NK-92 treated with Interleukin-12 subunit alpha and Interleukin-12 subunit beta, amount 100 ng/mL, for 24 hours (cell line): Measurements from ENCODE around the gene PALLD.
"Not testable (repeated sequence)": the region's sequence is repeated elsewhere in the genome, so short reads cannot be mapped to it uniquely, and the experiment has no call there.

Source experiments
- DNase-seq: peaks from one replicate; lab custom pipeline; 2025; lab: John Stamatoyannopoulos, UW

PALLD gene

DNA sequence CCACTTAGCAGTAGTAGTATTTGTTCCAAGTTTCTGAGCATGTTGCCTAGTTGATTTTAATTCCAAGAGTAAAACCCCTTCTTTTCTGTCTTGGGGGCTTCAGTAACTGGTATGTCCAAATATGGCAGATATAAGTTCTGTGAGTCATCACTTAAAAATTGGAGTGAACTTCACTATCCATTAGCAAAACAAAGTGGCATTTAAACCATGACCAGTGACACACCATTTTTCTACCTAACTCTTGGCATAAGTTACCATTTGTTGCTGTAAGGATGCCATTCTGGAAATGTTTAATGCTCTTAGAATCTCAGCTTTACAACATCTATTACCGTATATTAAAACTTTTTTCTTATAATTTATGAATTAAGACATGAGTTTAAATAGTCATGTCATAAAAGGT, 411.2 kb downstream of the PALLD start:
- no peak for DNase-seq

DNA sequence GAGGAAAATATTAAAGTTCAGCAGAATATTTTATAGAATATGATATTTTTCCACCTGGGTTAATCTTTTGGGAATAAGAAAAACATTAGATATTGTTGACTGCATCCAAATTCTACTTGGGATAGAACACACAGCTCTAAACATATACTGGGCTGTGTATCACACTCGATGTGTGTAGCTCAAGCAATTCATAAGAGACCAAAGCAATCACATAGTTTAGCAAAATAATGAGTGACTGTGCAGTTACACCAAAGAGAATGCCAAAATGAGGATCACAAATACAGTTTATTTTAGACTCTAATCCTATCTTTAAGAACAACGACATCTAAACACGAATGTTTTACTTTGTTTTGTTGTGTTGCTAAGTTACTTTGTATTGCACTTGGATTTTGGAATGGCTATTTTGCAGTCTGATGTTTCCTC, 412.0 kb downstream of the PALLD start:
- no peak for DNase-seq

DNA sequence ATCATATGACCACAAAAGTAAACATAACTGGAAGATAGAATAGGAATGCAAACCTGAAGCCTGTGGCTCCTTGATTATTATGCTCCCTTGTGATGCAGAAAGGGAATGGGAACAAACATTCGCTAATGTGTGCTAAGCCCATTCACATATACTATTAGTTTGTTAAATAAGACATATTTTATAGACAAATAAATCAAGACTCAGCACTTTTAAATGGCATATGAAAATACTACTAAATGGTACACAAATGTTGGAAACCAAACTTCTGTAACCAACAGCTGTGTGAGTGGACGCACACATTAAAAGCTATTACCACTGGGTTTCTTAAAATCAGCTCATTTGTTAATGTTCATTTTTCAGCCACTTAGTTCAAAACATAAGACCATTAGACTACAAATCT, 417.2 kb downstream of the PALLD start:
- no peak for DNase-seq

DNA sequence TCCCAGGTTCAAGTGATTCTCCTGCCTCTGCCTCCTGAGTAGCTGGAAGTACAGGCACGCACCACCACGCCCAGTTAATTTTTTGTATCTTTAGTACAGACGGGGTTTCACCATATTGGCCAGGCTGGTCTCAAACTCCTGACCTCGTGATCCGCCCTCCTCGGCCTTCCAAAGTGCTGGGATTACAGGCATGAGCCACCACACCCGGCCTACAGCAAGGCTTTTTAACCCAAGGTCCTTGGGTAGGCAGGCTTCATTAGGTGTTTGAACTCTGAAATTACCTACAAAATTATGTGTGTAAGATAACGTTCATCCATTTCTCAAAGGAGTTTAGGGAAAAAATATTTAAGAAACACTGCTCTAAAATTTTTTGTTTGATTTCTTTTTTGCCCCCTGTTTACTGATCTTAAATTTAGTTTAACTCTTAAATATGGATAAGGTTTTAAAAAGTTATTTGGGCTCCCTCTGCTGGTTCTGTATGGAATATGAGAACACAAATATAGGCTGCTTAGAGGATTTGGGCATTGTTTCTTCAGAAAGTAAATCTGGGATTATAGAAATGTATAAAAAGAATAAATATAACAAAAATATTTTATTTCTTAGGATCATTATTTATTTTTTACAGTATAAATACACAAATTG, 420.4 kb downstream of the PALLD start:
- no peak for DNase-seq

DNA sequence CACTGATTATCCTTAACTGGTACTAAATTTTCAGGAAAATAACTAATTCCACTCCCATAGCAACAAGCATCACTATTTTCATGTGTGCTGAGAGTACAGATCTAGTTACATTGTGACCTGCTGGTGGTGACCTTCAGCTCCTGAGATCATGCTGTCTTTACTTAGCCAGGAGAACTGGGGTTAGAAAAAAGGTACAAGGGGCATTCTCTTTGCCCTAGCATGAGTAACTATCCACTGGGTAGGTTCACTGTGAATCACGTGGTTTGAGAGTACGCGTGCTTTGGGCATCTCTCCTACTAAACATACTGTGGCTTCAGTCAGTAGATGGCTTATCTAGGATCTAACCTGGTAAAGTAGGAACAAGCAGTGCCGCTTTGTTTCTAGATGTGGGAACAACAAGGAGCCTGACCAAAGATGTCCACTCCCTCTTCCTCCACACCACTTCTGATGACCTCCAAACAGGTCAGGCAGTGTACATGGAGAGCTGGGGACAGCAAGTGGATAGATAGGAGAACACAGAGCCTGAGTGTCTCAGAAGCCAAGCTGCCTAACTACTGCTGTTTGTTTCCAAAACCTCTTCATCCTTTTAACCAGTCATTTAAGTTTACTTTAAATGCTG, 423.0 kb downstream of the PALLD start:
- DNase-seq: no peak

DNA sequence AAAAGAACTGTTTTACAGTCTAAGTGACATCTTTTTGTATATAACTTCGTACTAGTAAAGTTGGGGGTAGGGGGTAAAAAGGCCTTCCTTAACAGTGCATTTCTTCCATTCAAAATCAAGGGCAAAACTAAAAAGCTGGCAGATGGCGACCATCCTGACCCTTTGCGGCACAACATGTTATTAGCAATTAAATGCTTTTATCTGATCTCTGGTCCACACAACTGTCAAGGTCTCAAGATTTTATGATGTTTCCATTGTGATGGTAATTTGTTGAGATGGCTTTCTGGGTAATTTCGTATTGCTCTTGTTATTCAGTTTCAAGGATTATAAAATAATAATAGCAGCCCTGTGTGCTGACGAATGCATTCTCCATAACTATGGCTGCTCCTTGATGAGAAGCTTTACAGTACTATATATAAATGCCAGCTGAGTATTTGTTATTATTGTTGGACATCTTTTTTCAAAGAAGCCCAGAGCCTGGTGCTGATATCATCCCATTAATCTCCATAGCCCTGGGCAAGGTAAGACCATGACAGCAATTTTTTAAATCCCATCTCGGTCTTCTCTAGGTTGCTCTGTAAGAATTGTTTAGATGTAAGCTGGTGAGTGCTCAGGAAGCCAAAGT, 423.7 kb downstream of the PALLD start:
- DNase-seq: no peak

DNA sequence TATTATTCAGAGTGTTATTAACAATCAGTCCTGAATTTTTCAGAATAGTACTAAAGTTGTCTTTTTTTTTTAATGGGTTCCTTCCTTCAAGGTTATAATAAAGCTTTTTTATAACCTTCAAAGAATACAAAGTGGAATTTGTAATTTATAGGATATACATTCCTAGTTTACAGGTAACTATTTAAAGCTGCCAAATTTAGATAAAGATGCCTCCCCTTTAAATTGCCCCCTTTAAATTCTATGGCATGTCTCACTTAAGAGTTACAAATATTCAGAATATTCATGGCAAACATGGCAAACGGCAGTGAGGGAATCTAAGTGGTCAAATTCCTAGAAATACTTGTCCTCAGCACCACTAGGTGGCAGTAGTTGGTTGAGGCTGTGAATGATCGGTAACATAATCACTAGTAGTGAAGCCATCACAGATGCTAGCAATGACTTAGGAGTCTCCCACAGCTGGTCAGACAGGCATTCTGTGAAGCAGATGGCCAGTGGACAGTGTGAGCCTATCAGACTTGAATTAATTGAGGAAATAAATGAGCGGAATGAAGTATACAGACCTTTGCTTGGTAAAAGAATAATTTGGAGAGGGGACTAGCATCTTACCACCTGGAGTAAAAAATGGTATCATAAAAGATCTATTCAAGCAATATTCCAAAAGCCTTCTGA, 426.8 kb downstream of the PALLD start:
- DNase-seq: peak; percentile 1

DNA sequence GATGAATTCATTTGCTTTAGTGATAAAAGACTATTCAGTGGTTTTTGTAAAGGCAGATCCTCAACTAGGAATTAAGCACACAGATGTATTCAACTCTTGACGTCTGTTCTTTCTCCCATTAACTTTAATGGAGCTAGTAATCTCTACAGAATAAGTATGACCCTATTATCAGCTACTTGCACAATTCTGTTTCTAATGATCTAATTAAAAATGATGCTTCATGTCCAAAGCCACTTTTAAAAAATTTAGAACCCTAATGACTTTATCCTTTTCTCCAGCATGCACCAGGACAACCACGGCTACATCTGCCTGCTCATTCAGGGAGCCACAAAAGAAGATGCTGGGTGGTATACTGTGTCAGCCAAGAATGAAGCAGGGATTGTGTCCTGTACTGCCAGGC, 427.8 kb downstream of the PALLD start:
- DNase-seq: no peak

DNA sequence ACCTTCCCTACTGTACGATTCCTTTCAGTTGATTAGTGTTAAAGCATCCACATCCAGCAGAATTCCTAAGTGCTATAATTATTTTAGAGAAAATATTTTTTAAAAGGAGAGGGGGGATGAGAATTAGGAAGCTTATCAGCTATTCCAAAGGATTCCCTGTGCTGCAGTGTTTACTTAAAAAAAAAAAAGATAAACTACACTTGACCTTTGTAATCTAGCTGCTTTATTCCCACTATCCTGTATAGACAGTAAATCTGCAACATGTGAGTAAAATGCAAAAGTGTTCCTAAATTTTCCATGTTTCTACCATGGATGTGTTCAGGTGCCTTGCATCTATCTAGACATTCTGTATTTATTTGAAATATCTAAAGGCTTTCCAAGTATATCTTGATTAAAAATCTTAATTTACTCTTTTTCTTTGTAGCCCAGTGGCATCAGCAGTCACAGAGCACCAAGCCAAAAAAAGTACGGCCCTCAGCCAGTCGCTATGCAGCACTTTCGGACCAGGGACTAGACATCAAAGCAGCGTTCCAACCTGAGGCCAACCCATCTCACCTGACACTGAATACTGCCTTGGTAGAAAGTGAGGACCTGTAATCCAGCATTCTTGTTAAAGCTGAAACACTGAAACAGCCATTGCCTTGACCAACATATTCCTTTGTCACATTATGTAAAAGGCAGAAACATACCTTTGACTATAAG, 429.1 kb downstream of the PALLD start:
- DNase-seq: no peak

DNA sequence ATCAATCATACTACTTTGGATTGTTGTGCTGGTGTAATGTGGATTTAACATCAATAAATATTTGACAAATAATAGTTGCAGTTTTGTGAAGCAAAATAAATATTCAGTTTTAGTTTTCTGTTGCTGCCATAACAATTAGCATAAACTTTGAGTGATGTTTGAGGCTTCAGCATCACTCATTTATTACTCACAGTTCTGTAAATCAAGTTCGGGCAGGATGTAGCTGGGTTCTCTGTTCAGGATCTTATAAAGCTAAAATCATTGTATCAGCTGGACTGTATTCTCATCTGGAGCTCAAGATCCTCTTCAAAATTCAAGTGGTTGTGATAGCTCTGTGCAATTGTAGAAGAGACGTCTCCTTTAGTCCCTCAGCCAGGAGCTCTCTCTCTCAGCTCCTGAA, 431.5 kb downstream of the PALLD start:
- DNase-seq: no peak

DNA sequence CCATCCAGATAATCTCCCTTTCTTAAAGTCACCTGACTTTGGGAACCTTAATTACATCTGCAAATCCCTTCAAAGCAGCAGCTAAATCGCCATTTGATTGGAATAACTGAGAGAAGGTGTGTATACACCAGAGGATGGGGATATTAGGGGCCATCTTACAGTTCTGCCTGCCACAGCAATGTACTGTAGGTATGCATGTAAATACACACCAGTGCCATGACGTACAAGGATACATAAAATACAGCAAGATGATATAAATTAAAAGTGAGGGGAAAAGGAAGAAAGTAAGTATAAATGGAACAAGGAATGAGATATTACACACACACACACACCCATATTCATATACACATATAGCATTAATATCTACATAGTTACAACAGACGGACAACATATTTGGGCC, 432.0 kb downstream of the PALLD start:
- no peak for DNase-seq

DNA sequence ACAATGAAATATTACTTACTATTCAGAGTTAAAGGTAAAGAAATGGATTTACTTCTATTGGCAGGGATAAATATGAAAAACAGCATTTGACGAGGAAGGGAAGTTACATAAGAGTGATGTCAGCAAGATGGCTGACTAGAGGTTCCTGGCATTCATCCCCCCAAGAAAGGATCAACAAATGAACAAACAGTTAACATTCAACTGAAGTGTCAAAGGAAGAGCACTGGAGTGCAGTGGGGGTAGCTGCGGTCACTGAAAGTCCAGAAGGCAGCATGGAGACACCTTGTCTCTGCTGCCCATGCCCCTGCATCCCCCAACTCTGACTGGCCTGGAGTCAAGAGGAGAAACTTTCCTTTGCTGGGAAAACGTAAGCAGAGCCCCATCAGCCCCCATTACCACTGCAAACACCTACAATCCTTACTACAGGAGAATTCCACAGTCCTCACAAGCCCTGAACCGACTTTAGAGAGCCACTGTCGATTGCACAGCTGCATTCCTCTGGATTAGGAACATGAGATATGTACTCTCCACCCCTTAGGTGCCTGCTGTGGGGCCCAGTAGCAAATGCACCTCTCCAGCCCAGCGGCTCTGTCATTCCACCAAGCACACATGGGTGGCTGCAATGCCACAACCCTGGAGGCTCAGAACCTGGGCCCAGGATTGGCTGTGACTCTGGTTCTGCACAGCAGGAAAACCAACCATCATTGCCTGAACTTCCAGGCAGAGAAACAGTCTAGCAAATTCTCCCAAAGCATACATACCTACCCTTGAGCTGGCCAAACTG, 433.8 kb downstream of the PALLD start:
- DNase-seq: no peak

DNA sequence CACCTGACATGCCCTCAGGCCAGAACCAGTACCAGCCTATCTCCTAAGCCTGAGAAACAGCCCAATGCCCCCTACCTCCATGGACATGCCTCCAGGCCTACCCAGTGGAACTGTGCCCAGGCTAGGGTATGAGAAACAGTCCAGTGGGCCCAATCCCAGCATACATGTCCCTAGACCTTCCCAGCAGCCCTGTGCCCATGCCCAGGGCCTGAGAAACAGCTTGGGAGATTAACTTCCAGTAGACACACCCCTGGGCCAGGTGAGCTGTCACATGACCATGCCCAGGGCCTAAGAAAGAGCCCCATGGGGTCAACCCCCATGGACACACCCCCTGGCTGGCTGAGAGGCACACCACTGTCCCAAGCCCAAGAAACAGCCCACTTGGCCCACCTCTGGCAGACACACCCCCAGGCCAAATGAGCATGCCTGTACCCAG, 434.4 kb downstream of the PALLD start:
- no peak for DNase-seq

DNA sequence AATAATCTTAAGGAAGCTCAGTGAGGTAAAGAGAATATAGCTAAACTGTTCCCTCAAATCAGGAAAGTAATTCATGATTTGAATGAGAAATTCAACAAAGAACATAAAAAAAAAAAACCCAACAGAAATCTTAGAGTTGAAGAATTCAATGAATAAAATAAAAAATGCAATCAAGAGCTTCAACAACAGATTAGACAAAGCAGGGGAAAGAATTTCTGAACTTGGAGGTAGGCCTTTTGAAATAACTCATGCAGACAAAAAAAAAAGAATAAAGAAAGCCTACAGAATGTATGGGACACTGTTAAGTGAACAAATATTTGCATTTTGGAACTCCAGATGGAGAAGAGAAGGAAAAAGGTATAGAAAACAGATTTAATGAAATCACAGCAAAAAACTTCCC, 435.3 kb downstream of the PALLD start:
- DNase-seq: no peak

DNA sequence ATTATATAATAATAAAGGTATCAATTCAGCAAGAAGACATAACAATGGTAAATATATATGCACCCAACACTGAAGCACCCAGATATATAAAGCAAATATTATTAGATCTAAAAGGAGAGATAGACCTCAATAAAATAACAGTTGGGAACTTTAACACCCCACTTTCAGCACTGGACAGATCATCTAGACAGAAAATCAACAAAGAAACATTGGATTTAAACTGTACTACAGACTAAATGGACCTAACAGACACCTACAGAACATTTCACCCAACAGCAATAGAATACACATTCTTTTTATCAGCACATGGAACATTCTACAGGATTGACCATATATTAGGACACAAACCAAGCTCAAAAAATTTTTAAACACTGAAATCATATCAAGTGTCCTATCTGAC, 436.6 kb downstream of the PALLD start:
- DNase-seq: no peak

DNA sequence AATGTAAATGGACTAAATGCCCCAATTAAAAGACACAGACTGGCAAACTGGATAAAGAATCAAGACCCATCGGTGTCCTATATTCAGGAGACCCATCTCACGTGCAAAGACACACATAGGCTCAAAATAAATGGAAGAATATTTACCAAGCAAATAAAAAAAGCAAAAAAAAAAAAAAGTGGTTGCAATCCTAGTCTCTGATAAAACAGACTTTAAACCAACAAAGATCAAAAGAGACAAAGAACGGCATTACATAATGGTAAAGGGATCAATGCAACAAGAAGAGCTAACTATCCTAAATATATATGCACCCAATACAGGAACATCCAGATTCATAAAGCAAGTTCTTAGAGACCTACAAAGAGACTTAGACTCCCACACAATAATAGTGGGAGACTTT, 440.6 kb downstream of the PALLD start:
- not testable (repeated sequence) for DNase-seq

DNA sequence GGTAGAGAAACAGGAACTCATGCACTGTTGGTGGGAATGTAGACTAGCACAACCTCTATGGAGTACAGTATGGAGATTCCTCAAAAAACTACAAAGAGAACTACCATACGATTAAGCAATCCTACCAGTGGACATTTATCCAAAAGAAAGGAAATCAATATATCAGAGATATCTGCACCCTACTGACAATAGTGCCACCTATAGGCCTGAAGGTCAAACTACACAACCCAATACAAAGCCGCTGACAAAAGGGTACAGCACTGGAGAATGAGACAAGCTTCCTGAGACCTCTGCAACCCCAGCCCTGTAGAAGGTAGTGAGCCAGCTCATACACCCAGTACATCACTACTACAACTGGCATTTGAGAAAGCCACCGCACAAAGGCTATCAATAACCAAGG, 446.1 kb downstream of the PALLD start:
- DNase-seq: no peak

DNA sequence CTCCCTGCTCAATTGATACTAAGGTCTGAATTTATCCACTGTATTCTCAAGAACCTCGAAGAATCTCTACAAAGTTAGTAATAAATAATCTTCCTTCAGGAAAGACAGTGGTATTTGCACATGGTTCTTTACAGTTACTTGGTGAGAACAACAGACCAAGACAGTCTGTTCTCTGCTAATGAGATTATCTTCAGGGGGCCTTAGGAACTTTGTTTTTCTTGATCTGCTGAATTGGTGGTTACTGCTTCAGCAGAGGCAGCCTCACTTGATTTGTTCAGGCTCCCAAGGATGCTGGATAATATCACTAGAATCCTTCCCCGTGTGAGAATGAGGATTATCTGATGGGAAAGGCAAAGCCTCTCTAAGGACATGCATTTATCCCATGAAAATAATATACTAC, 448.4 kb downstream of the PALLD start:
- no peak for DNase-seq

DNA sequence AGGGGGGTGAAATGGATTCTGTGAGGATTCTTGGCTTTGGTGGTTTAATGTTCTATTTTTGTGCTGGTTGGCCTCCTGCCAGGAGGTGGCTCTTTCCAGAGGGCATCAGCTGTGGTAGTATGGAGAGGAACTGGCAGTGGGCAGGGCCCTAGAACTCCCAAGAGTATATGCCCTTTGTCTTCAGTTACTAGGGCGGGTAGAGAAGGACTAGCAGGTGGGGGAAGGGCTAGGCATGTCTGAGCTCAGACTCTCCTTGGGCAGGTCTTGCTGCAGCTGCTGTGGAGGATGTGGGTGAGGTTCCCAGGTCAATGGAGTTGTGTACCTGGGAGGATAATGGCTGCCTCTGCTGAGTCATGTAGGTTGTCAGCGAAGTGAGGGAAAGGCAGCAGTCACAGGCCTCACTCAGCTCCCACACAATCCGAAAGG, 456.0 kb downstream of the PALLD start:
- not testable (repeated sequence) for DNase-seq

DNA sequence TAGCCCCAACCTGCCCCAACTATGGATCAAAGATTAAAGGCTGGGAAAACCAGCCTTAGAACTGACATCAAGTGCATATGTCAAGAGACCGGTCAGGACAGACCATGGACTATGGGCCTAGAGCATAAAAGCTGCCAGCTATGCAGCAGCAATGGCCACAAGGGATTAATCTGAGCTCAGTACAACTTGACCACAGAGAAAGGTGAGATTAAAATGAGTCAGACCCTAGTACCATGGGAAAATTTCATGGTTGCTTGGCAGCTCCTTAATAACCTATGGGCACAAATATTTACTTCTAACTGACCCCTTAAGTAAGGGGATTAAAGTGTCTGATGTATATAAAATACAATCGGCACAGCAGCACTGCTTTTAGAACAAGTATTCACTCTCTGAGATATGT, 458.8 kb downstream of the PALLD start:
- DNase-seq: no peak

DNA sequence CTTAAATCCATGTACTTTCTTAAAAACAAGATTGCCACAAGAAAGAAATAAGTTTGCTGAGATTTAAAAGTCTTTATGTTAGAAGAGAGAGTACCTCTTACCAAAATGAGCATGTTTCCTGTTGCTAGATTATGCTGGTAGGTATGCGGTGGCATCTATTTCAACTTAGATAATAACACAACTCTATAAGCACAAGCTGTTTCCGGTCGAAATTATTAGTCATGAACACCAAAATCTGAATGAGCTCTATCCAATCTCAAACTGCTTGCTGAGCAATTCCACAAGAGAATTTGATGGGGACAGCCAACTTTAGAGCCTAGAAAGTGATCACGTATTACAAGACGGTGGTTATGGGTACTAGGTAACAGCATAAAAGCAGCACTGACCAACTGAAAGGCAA, 463.9 kb downstream of the PALLD start:
- DNase-seq: no peak

DNA sequence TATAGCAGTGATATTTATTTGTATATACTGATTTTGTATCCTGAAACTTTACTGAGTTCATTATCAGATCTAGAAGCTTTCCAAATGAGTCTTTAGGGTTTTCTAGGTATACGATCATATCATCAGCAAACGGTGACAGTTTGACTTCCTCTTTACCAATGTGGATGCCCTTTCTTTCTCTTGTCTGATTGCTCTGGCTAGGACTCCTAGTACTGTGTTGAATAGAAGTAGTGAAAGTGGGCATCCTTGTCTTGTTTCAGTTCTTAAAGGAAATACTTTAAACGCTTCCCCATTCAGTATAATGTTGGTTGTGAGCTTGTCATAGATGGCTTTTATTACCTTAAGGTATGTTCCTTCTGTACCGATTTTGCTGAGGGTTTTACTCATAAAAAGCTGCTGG, 475.7 kb downstream of the PALLD start:
- DNase-seq: no peak
